ENCODE measurements around the gene GUCD1. TPM values are rescaled to one million over a fixed set of nuclear protein-coding genes. Genes with fewer than 3 reads are reported as not detected.
A peak's percentile ranks its signal among the peaks of the same experiment; 100 is the strongest.

GUCD1 gene
- total and polyA plus RNA-seq, 8 donors = 81.7 to 188 (median 89.9) TPM

- intact Hi-C loops (cut with DNase I) = no loop called here
Observed at GRCh38 chr22:24510637-24511625, 44.0 kb downstream of the GUCD1 start.

GRCh38 chr22:24507716-24508115, 47.2 kb downstream of the GUCD1 start:
- Histone ChIP-seq H3K27me3 (no peaks in the 10 kb centered on the region), H3K36me3 (no peaks in the 10 kb centered on the region), H3K27ac (peak overlapping the region; percentile 67 to 80), H3K4me1 (peaks cover 24 to 87% of the 10 kb centered on the region in 2 donors), H3K9me3 (no peaks in the 10 kb centered on the region), H3K4me3 (no peak overlapping the region)
- no peak for TF ChIP-seq CTCF (IDR thresholded peaks at IDR 0.05)
- ATAC-seq = no peak
- intact Hi-C loops (cut with DNase I) = loop anchor here in 1 of 2 donors (10.0 kb wide), 2 partner anchors 83 to 183 kb away; partner anchors contain the start of gene ADORA2A
- DNase-seq = no peak

More at GRCh38 chr22:24510637-24511625, 44.0 kb downstream of the GUCD1 start:
- H3K4me1 ChIP-seq = peaks cover 24 to 72% of the 10 kb centered on the region in 2 donors
- ATAC-seq (peak; percentile 59), DNase-seq (no peak)
- TF ChIP-seq CTCF (IDR thresholded peaks at IDR 0.05) = no peak
- H3K27me3 ChIP-seq = no peaks in the 10 kb centered on the region
- no peaks in the 10 kb centered on the region for H3K9me3 ChIP-seq
- H3K36me3 ChIP-seq = no peaks in the 10 kb centered on the region
- peak overlapping the region; percentile 26 to 81 for H3K27ac ChIP-seq
- no peak overlapping the region for H3K4me3 ChIP-seq

- no peak for TF ChIP-seq CTCF (IDR thresholded peaks at IDR 0.05)
- no peaks in the 10 kb centered on the region for H3K9me3 ChIP-seq
- no peak overlapping the region for H3K4me3 ChIP-seq
- H3K4me1 ChIP-seq = peaks cover 21 to 86% of the 10 kb centered on the region in 2 donors
- H3K36me3 ChIP-seq = no peaks in the 10 kb centered on the region
- intact Hi-C loops (cut with DNase I) = loop anchor here in 1 of 2 donors (10.0 kb wide), 2 partner anchors 82 to 182 kb away; partner anchors contain the start of gene ADORA2A
- ATAC-seq (peak; percentile 81), DNase-seq (peak in 1 of 4 donors; percentile 55)
- H3K27me3 ChIP-seq = no peaks in the 10 kb centered on the region
- peak overlapping the region; percentile 67 to 80 for H3K27ac ChIP-seq
Observed at GRCh38 chr22:24506802-24507438, 48.0 kb downstream of the GUCD1 start.

- peaks cover 7 to 68% of the 10 kb centered on the region in 2 donors for H3K4me1 ChIP-seq
- TF ChIP-seq CTCF (IDR thresholded peaks at IDR 0.05) = no peak
- intact Hi-C loops (cut with DNase I) = loop anchor here in 1 of 2 donors (10.0 kb wide), 2 partner anchors 80 to 180 kb away; partner anchors contain the start of gene ADORA2A
Observed at GRCh38 chr22:24504956-24505736, 49.8 kb downstream of the GUCD1 start.

More at GRCh38 chr22:24504956-24505736, 49.8 kb downstream of the GUCD1 start:
- H3K4me3 ChIP-seq = no peak overlapping the region
- ATAC-seq (no peak), DNase-seq (no peak)
- H3K9me3 ChIP-seq = no peaks in the 10 kb centered on the region
- no peaks in the 10 kb centered on the region for H3K36me3 ChIP-seq
- H3K27me3 ChIP-seq = no peaks in the 10 kb centered on the region
- H3K27ac ChIP-seq = peak overlapping the region in 1 of 2 donors; percentile 80
